ENCODE data around the gene SH3TC2.

The SH3TC2 gene

DNA sequence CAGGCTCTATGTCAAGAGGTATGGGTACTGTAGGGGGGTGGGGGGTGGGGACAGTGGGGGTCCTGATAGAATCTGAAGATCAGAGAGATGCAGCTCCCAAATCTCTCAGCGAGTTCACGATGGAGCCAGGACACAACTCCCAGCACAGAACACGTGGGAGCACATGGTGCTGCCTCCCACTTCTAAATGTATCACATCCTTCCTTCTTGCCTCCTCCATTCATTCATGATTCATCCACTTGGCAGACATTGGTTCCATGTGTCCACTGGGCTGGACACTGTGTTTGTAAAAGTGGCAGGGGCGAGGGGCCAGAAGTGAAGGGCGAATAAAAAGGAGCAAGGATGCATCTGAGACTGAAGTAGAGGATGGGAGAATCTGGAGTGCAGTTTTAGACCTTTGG lies 33.9 kb downstream of the SH3TC2 start:
- no peak for DNase-seq (ENCODE audit: low spot score)
- TF ChIP-seq, protein P1, sequence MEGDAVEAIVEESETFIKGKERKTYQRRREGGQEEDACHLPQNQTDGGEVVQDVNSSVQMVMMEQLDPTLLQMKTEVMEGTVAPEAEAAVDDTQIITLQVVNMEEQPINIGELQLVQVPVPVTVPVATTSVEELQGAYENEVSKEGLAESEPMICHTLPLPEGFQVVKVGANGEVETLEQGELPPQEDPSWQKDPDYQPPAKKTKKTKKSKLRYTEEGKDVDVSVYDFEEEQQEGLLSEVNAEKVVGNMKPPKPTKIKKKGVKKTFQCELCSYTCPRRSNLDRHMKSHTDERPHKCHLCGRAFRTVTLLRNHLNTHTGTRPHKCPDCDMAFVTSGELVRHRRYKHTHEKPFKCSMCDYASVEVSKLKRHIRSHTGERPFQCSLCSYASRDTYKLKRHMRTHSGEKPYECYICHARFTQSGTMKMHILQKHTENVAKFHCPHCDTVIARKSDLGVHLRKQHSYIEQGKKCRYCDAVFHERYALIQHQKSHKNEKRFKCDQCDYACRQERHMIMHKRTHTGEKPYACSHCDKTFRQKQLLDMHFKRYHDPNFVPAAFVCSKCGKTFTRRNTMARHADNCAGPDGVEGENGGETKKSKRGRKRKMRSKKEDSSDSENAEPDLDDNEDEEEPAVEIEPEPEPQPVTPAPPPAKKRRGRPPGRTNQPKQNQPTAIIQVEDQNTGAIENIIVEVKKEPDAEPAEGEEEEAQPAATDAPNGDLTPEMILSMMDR (IDR thresholded peaks at IDR 0.05; ENCODE audit: extremely low read depth, insufficient read depth, missing control alignments), result no peak
- in situ Hi-C loops (cut with MboI; ENCODE audit: low pct_unique_long_range_greater_than_20kb, low sequenced_read_pairs, unreplicated experiment), result no loop called here

DNA sequence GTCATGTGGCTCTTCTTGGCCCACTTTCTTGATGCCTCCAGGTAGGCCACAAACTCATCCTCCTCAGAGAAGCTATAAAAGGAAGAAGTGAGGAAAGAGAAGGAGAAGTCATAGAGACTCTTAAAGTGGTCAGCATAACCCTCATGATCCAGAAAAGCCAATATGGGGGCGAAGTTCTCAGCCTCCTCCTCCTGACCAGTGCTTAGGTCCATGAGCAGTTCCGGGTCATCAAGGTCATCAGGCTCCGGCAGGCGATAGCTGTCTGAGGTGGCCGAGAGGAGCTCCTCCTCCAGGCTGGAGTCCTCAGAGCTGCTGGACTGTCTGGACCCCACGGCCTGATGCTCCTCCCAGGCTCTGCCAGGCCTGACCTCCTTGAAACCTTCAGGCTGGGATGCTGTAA lies 34.7 kb downstream of the SH3TC2 start:
- DNase-seq (ENCODE audit: low spot score), result no peak
- TF ChIP-seq, protein P1 (IDR thresholded peaks at IDR 0.05; ENCODE audit: extremely low read depth, insufficient read depth, missing control alignments), result no peak
- in situ Hi-C loops (cut with MboI; ENCODE audit: low pct_unique_long_range_greater_than_20kb, low sequenced_read_pairs, unreplicated experiment), result no loop called here

DNA sequence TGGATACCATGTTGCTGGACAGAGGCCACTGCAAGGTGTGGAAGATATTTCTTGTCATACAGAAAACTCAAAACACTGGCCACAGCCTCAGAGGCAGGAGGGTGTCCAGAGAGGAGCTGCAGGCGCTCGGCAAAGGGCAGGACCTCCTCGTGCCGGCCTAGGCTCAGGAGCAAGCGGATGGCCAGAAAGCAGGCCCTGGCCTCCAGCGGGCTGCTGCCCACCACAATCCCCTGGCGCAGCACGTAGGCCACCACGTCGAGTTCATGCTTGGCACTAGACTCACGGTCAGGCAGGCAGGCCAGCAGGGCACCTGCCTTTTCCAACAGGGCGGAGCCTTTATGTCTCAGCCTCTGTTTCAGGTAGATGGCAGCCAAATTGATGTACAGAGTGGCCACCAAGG lies 35.2 kb downstream of the SH3TC2 start:
- in situ Hi-C loops (cut with MboI; ENCODE audit: low pct_unique_long_range_greater_than_20kb, low sequenced_read_pairs, unreplicated experiment), result no loop called here
- no peak for DNase-seq (ENCODE audit: low spot score)
- TF ChIP-seq, protein P1 (IDR thresholded peaks at IDR 0.05; ENCODE audit: extremely low read depth, insufficient read depth, missing control alignments), result no peak

DNA sequence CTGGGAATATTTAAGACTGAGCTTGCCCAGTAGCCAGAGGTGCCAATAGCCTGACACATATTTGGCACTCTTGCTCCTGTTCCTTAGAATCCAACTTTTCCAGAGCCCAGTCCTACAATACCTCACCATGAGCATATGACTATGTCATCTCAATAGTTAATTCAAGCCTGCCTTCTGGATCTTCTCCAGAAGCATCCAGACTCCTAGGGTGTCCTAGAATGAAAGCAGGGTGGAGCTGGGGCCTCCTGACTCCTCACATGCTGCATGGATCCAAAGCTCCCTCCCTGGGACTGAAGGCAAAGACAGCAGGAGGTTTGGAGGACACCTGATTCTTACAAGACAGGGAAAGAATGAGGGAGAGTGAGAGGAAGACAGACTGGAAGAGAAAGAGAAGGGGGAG lies 37.9 kb downstream of the SH3TC2 start:
- TF ChIP-seq, protein P1 (IDR thresholded peaks at IDR 0.05; ENCODE audit: extremely low read depth, insufficient read depth, missing control alignments), result no peak
- in situ Hi-C loops (cut with MboI; ENCODE audit: low pct_unique_long_range_greater_than_20kb, low sequenced_read_pairs, unreplicated experiment), result no loop called here
- DNase-seq (ENCODE audit: low spot score), result no peak

DNA sequence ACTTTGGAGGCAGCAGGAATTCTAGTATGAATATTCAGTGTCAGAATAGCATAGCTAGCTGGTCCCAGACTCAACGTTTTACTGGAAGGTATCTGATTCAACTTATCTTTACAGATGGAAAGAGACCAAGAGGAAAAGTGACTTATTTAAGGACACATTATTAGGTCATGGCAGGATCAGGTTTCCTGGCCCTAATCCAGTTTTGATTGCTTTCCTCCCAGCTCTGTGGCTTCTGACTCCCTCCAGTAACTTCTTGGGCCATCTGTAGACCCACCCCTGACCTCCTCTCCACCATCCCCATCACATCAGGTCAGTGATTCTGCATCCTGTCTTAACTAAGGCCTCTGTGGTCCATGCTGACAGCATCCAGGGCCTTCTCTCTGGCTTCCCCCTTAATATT lies 38.4 kb downstream of the SH3TC2 start:
- in situ Hi-C loops (cut with MboI; ENCODE audit: low pct_unique_long_range_greater_than_20kb, low sequenced_read_pairs, unreplicated experiment), result no loop called here
- no peak for DNase-seq (ENCODE audit: low spot score)
- TF ChIP-seq, protein P1 (IDR thresholded peaks at IDR 0.05; ENCODE audit: extremely low read depth, insufficient read depth, missing control alignments), result no peak

DNA sequence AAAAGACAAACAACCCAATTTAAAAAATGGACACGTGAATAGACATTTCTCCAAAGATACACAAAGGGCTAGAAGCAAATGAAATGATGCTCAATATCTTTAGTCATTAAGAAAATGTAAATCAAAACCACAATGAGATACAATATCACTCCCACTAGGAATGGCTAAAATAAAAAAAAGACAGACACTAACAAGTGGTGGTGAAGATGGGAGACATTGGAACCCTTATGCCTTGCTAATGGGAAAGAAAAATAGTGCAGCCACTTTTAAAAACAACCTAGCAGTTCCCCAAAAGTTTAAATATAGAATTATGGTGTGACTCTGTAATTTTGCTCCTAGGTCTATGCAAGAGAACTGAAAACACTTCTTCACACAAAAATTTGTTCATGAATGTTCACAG lies 40.7 kb downstream of the SH3TC2 start:
- DNase-seq (ENCODE audit: low spot score), result no peak
- TF ChIP-seq, protein P1 (IDR thresholded peaks at IDR 0.05; ENCODE audit: extremely low read depth, insufficient read depth, missing control alignments), result no peak
- in situ Hi-C loops (cut with MboI; ENCODE audit: low pct_unique_long_range_greater_than_20kb, low sequenced_read_pairs, unreplicated experiment), result no loop called here

DNA sequence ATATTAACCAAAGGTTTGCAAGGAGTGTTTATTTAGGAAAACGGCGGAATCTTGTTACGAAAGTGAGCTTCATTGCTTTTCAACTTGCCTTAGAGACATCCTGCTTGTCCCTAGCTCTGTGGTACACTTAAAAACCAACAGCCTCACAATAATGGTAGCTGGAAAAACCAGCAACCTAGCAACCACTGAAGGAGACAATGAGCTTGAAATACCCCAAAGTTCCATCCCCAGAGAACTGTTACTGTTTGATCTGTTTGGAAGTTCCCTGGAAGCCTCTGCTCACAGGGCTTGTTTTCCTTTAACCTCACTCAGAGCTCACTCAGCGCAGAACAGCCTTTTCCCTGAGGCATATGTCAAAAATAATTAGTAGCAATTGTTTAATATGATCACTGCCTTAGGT lies 43.2 kb downstream of the SH3TC2 start:
- no peak for DNase-seq (ENCODE audit: low spot score)
- in situ Hi-C loops (cut with MboI; ENCODE audit: low pct_unique_long_range_greater_than_20kb, low sequenced_read_pairs, unreplicated experiment), result no loop called here
- TF ChIP-seq, protein P1 (IDR thresholded peaks at IDR 0.05; ENCODE audit: extremely low read depth, insufficient read depth, missing control alignments), result no peak
